BE2C (cell line): ENCODE measurements around the gene MLF2.

Source experiments
- DNase-seq: peaks from one replicate; pipeline ENCODE4 v3.0.0-alpha.2; 2020
- H3K27me3 ChIP-seq: fragments of 250-450 bp; sonication (Bioruptor Pico); 2 replicates; pipeline ENCODE4 v1.5.1; 2020; ENCODE audit warnings: mild to moderate bottlenecking
- H3K36me3 ChIP-seq: fragments of 250-450 bp; sonication (Bioruptor Pico); 2 replicates; pipeline ENCODE4 v1.5.1; 2020; ENCODE audit warnings: mild to moderate bottlenecking
- H3K4me1 ChIP-seq: fragments of 250-450 bp; sonication (Bioruptor Pico); 2 replicates; pipeline ENCODE4 v1.5.1; 2020
- H3K4me3 ChIP-seq: 2 replicates; pipeline ENCODE4 v1.5.1; 2011; ENCODE audit warnings: low read depth, low read length
- H3K9me3 ChIP-seq: fragments of 250-450 bp; sonication (Bioruptor Pico); 2 replicates; pipeline ENCODE4 v1.5.1; 2020
- CTCF ChIP-seq: IDR thresholded peaks from 2 replicates; pipeline ENCODE4 v1.5.1; 2012; ENCODE audit warnings: mild to moderate bottlenecking, low read depth, low read length

The MLF2 gene

DNA sequence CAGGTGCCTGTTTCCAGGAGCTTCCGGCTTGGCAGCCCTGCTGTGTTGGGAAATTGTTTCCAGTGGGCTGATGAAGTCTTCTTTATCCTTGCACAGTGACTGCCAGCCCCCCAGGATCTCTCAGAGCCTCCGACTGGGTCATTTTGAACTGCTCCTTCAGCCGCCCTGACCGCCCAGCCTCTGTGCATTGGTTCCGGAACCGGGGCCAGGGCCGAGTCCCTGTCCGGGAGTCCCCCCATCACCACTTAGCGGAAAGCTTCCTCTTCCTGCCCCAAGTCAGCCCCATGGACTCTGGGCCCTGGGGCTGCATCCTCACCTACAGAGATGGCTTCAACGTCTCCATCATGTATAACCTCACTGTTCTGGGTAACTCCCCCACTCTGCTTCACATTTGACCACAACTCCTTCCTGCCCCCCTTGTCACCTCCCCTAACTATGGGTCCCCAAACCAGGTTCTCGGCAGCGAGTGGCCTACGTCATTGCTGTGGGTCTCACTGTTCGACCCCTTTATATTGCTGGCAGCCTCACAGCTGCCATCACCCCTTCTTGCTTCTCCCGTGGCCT lies 21.6 kb upstream of the MLF2 start:
- H3K9me3 ChIP-seq: no peaks in the 10 kb centered on the region
- no peak for DNase-seq
- no peaks in the 10 kb centered on the region for H3K27me3 ChIP-seq
- H3K4me1 ChIP-seq: peaks cover 25% of the 10 kb centered on the region
- TF ChIP-seq CTCF: no peak
- H3K36me3 ChIP-seq: peaks cover 22% of the 10 kb centered on the region
- no peak overlapping the region for H3K4me3 ChIP-seq

DNA sequence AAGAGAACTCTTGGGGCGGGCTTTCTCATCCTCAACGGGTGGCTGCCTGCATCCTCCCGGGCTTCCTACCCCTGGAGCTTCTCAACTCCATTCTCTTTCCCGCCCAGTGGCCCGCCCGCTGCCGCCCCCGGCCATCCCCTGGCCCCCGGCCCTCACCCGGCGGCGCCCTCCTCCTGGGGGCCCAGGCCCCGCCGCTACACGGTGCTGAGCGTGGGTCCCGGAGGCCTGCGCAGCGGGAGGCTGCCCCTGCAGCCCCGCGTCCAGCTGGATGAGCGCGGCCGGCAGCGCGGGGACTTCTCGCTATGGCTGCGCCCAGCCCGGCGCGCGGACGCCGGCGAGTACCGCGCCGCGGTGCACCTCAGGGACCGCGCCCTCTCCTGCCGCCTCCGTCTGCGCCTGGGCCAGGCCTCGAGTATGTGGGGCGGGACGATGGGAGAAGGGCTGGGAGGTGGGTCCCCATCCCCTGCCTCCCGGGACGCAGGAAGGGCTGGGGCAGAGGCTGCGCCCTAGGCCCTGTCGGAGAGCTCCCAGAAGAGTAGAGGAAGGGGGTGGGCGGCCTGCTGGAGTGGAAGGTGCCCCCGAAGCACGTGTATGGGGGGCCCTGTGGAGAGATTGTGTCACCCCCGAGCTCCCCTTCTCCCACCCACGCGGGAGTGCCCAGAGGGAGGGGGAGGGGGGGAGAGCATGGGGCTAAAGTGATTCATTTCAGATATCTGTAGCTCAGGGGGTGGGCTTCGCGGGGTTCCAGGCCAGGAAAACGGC lies 20.8 kb upstream of the MLF2 start:
- no peak for TF ChIP-seq CTCF
- Histone ChIP-seq H3K4me1 (peaks cover 30% of the 10 kb centered on the region), H3K27me3 (no peaks in the 10 kb centered on the region), H3K4me3 (no peak overlapping the region), H3K9me3 (no peaks in the 10 kb centered on the region), H3K36me3 (peaks cover 26% of the 10 kb centered on the region)
- no peak for DNase-seq

- H3K4me3 ChIP-seq: no peak overlapping the region
- DNase-seq: no peak
- peaks cover 25% of the 10 kb centered on the region for H3K4me1 ChIP-seq
- H3K36me3 ChIP-seq: peaks cover 26% of the 10 kb centered on the region
- TF ChIP-seq CTCF: no peak
- no peaks in the 10 kb centered on the region for H3K27me3 ChIP-seq
- H3K9me3 ChIP-seq: no peaks in the 10 kb centered on the region
Measured at GRCh38 chr12:6772726-6773589, 20.0 kb upstream of the MLF2 start.

DNA sequence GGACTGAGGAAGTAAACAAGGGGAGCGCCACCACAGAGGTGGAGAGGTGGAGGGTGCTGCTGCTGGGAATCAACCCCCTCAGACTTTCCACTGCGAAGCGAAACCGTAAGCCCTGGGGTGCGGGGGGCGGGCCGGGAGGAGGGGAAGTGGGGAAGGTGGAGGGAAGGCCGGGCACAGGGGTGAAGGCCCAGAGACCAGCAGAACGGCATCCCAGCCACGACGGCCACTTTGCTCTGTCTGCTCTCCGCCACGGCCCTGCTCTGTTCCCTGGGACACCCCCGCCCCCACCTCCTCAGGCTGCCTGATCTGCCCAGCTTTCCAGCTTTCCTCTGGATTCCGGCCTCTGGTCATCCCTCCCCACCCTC lies 19.4 kb upstream of the MLF2 start, which contains the start of gene LAG3:
Gene LAG3 (plus strand): TSS at position 190 of the 365 bp plus-strand sequence. CDS start 333 bp downstream, outside the sequence.
- no peaks in the 10 kb centered on the region for H3K9me3 ChIP-seq
- H3K4me3 ChIP-seq: no peak within 1 kb of the TSS
- H3K4me1 ChIP-seq: peaks cover 25% of the 10 kb centered on the region
- peaks cover 26% of the 10 kb centered on the region for H3K36me3 ChIP-seq
- no peak for DNase-seq
- TF ChIP-seq CTCF: no peak
- H3K27me3 ChIP-seq: no peaks in the 10 kb centered on the region

DNA sequence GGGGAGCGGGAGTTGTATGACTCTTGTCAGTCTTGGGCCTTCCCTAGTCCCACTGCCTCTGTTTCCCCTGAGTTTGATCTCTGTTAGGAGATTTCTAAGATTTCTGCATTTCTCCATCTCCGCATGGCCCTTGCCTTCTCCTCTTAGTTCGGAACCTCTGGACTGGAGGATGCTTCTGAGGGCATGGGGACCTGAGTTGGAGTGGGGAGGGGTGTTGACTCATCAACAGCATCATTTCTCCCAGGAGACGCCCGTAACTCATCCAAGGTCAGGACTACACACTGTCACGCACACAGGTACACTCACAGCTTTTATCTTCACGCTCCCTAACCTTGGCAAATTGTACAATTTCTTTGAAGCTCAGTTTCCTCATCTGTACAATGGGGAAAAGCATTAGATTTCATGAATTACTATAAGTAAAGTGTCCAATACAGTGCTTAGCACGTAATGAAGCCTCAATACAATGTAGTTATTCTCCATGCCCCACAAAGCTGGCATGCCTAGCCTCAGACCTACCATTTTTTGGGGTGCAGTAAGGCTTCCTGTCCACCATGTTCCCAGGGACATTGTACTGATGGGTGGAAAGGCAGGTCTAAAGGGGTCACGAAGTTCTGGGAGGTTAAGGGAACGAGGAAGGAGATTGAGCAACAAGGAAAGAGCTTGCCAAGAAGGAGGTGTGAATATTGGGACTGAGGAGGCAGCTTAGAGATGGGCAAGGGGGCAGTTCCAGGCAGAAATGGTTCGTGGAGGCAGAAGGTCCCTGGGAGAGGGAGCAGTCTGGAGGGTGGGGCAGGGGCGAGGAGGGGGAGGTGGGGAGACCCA lies 18.8 kb upstream of the MLF2 start:
- H3K4me1 ChIP-seq: peaks cover 25% of the 10 kb centered on the region
- H3K27me3 ChIP-seq: no peaks in the 10 kb centered on the region
- H3K9me3 ChIP-seq: no peaks in the 10 kb centered on the region
- H3K36me3 ChIP-seq: peaks cover 26% of the 10 kb centered on the region
- H3K4me3 ChIP-seq: no peak overlapping the region
- no peak for TF ChIP-seq CTCF
- DNase-seq: no peak
